Measurements from ENCODE around the gene CLEC4F. TPM values are rescaled to one million over a fixed set of nuclear protein-coding genes. Genes with fewer than 3 reads are reported as not detected.

Gene CLEC4F
- total and polyA plus RNA-seq, 2 experiments from 2014 or later: not detected

- no peak for TF ChIP-seq ZNF462 (CRISPR knock-in tag; IDR thresholded peaks at IDR 0.05)
- TF ChIP-seq ZNF331 (CRISPR knock-in tag; IDR thresholded peaks at IDR 0.05; ENCODE audit: low read depth): no peak
- no peak for TF ChIP-seq NANOG (IDR thresholded peaks at IDR 0.05; ENCODE audit: borderline replicate concordance)
- TF ChIP-seq EZH2phosphoT487 (IDR thresholded peaks at IDR 0.05; ENCODE audit: unreplicated experiment): no peak
- no peak for TF ChIP-seq ETS1 (IDR thresholded peaks at IDR 0.05)
- no peak for TF ChIP-seq POLR2AphosphoS5 (IDR thresholded peaks at IDR 0.05; ENCODE audit: low read depth)
- TF ChIP-seq STAT1 (IDR thresholded peaks at IDR 0.05; ENCODE audit: unreplicated experiment): no peak
- no peak for TF ChIP-seq ZNF114 (CRISPR knock-in tag; IDR thresholded peaks at IDR 0.05)
- TF ChIP-seq JUNB (IDR thresholded peaks at IDR 0.05; ENCODE audit: unreplicated experiment): no peak
- no peak for TF ChIP-seq REST (IDR thresholded peaks at IDR 0.05; ENCODE audit: unreplicated experiment)
These were observed 10.0 kb upstream of the CLEC4F start (continued) for GRCh38 chr2:70830366-70830765.
